ENCODE results near the gene COG4.
"Not testable (repeated sequence)": the region's sequence is repeated elsewhere in the genome, so short reads cannot be mapped to it uniquely, and the experiment has no call there.

COG4 gene

DNA sequence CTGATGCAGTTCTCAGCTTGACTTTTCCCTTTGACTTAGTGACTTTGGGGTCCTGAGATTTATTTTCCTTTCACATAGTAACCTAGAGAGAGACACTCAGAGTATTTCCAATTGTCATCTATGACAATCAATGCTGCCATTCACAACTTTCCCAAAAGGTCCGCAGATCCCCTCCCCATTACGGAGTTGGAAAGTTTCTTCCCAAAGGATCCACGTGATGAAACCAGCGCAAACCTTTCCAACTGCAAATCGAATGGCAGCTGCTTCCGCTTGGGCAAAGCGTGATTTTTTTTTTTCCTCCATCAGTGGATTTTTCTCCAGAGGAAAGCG lies 69.5 kb downstream of the COG4 start:
- DNase-seq, result peak; percentile 24

DNA sequence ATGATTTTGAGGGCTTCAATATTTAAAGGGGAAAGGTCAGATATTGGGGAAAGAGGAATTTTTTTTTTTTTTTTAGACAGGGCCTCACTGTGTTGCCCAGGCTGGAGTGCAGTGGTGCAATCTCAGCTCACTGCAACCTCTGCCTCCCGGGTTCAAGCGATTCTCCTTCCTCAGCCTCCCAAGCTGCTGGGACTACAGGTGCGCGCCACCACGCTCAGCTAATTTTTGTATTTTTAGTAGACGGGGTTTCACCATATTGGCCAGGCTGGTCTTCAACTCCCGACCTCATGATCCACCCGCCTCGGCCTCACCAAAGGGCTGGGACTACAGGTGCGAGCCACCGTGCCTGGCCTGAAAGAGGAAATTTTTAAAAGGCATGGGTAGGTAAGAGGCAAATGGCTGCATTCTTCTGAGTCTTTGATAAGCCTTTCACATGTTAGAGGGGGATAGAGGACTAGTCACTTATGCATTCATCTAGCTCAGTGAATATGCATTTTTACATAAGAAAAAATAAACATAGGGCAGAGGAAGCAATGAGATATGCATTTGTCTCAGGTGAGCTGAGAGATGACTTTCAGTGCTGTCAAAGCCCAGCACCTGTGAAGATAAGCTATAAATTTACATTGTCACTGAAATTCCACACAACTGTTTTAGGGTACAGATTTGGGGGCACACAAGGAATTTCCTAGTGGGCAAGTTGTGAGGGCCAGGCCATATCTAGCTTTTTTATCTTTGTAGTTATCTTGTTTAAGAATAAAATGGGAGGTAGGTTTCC lies 70.0 kb downstream of the COG4 start:
- no peak for DNase-seq

DNA sequence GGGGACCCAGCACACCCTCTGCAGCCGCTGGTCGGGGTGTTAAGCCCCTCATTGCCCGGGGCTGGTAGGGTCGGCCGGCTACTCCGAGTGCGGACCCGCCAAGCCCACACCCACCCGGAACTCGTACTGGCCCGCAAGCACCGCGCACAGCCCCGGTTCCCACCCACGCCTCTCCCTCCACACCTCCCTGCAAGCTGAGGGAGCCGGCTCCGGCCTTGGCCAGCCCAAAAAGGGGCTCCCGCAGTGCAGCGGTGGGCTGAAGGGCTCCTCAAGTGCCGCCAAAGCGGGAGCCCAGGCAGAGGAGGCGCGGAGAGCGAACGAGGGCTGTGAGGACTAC lies 72.4 kb downstream of the COG4 start:
- not testable (repeated sequence) for DNase-seq

DNA sequence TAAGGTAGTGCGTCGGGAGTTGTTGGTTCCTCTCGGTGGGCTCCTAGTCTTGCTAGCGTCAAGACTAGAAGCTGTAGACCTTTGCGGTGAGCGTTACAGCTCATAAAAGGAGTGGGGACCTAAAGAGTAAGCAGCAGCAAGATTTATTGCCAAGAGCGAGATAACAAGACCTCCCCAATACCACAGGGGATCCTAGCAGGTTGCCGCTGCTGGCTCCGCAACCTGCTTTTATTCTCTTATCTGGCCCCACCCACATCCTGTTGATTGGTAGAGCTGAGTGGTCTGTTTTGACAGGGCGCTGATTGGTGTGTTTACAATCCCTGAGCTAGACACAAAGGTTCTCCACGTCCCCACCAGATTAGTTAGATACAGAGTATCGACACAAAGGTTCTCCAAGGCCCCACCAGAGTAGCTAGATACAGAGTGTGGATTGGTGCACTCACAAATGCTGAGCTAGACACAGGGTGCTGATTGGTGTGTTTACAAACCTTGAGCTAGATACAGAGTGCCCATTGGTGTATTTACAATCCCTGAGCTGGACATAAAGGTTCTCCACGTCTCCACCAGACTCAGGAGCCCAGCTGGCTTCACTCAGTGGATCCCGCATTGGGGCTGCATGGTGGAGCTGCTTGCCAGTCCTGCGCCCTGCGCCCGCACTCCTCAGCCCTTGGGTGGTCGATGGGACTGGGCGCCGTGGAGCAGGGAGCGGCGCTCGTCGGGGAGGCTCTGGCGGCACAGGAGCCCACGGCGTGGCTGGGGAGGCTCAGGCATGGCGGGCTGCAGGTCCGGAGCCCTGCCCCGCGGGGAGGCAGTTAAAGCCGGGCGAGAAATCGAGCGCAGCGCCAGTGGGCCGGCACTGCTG lies 73.0 kb downstream of the COG4 start:
- not testable (repeated sequence) for DNase-seq

DNA sequence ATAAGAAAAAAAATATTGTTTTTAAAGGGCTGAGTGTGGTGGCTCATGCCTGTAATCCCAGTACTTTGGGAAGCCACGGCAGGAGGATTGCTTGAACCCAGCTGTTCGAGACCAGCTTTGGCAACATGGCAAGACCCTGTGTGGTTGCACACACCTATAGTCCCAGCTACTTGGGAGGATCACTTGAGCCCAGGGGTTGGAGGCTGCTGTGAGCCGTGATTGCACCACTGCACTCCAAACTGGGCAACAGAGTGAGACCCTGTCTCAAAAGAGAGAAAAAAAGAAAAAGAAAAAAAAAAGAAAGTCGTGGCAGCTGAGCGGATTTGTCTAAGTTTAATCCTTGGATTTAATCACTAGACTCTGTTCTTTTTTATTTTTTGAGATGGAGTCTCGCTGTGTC lies 75.3 kb downstream of the COG4 start:
- no peak for DNase-seq

DNA sequence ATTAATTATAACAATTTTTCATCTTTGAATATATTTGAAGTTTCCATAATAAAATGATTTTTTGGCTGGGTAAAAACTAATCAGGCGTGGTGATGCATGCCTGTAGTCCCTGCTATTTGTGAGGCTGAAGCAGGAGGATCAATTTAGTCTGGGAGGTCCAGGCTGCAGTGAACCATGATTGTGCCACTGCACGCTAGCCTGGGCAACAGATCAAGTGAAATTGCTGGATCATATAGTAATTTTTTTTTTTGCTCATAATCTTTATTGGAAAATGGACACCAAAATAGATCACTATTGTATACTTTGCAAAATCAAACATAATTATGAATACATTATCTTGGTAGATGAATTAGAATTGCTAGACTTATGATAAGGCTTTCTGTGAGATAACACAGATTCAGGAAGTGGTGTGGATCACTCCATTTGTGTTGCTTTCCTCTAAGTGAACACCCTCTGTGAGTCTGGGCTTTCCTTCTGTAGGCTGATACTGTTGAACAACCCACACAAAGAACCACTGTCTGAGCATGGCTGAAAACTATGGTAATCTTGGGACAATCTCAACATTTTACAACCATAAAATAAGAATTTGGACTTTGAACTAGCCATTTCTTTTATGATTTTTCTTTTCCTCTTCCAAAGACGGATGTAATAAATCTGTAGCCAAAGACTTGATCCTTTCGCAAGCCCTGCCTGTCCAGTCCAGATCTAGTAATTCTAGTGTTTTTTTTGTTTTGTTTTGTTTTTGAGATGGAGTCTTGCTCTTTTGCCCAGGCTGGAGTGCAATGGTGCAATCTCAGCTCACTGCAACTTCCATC lies 78.9 kb downstream of the COG4 start:
- no peak for DNase-seq

DNA sequence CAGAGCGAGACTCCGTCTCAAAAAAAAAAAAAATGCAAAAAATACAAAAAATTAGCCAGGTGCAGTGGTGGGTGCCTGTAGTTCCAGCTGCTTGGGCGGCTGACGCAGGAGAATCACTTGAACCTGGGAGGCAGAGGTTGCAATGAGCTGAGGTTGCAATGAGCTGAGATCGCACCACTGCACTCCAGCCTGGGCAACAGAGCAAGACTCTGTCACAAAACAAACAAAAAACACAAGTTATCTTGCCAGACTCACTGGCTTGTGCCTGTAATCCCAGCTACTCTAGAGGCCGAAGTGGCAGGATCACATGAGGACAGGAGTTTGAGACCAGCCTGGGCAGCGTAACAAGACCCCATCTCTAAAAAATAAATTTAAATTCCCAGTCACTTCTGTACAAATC lies 81.0 kb downstream of the COG4 start:
- DNase-seq, result no peak

DNA sequence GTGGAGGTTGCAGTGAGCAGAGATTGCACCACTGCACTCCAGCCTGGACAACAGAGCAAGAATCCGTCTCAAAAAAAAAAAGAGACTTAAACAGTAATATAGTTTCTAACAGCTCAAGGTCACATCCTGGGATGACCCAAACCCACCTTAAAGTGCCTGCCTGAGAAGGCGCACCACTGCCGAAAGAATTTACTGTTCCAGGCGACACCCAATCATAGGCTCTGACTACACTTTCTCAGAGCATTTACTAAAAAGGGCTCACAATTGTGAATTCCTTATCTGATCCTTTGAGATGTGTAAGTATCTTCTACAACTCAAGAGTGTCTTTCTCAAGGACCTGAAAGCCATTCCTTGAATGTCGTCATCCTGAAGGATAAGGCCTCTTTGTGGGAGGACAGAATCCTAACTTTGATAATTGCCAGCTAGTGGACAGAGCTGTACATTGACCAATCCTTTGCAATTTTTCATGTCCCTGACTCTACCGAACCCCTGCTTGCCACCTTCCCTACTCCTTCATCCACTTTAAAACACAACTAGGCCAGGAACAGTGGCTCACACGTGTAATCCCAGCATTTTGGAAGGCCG lies 81.9 kb downstream of the COG4 start:
- DNase-seq, result no peak

DNA sequence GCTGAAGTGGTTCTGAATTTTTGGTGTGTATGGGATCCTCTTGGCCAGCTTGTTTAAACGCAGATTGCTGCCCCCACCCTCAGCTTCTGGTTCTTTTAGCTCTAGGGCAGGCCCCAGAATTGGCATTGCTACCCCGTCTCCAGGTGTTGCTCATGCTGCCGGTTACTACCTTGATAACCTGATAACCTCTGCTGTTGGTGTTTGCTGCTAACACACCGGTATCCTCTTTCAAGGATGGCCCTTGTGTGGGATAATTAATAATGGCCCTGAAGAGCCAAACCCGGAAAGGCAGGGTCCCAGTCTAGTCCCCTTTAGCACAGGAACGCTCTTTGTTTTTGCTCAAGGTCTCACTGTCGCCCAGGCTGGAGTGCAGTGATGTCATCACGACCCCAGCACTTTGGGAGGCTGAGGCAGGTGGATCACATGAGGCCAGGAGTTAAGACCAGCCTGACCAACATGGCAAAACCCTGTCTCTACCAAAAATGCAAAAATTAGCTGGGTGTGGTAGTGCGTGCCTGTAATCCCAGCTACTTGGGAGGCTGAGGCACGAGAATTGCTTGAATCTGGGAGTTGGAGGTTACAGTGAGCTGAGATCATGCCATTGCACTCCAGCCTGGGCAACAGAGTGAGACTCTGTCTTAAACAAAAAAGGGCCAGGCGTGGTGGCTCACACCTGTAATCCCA lies 83.2 kb downstream of the COG4 start:
- no peak for DNase-seq

DNA sequence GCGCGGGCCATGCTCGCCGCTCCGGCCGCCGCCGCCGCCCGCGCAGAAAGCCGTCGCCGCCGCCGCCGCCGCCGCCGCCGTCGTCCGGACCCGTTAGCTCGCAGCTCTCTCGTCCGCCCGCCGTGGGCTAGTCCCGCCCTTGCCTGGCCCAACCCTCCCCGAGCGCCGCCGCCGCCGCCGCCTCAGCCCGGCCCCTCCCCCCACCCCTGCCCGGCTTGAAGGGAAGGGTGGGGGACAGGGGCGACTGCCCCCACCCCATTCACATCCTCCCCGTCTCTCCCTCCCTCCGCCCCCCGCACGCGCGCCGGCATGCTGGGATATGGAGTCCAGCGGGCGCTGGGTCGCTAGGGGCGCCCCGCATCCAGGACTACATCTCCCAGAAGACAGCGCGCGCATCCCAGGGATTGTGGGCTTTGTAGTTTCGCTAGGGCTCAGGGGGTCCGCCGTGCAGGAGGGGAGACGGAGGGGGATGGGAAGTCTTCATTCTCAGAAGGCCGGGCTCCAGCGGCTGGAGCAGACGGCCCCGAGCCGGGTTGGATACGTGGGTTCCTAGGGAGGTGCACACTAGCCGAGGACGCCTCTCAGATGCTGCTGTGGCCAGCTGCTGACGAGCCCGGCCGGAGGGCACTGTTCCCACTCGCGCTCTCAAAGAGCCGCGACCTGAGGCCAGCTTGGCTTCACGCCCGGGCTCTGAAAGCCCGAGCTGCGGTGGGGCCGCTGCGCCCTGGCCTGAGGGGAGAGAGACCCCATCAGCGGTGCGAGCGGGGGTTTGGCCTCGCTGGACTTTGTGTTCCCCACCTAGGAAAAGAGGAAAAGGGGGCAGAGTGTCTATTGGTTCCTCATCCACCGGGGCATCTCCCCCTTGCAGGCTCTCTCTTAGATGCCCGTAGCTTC lies 84.1 kb downstream of the COG4 start, which contains the start of gene ST3GAL2:
Gene ST3GAL2 (minus strand): TSS at position 132 of the 894 bp plus-strand sequence. CDS start 40,570 bp downstream, outside the sequence.
- DNase-seq, result peak; percentile 83

DNA sequence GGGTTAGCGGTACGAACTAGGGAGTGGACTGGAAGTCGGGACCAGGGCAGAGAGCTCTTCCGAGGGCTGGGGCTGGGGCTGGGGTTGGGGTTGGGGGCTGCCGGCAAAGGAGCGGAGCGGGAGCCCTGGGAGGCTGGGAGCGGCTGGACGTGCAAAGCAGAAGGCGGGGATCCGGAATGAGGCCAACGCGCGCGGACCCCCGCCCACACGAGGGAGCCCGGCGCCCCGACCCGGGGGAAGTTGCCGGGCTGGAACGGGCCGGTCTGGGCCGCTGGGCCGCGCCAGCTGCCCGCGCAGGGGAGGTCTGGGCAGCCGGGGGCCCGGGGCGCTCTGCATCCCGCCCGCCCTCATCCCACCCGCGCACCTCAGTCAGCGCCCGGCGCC lies 84.8 kb downstream of the COG4 start:
- DNase-seq, result no peak

DNA sequence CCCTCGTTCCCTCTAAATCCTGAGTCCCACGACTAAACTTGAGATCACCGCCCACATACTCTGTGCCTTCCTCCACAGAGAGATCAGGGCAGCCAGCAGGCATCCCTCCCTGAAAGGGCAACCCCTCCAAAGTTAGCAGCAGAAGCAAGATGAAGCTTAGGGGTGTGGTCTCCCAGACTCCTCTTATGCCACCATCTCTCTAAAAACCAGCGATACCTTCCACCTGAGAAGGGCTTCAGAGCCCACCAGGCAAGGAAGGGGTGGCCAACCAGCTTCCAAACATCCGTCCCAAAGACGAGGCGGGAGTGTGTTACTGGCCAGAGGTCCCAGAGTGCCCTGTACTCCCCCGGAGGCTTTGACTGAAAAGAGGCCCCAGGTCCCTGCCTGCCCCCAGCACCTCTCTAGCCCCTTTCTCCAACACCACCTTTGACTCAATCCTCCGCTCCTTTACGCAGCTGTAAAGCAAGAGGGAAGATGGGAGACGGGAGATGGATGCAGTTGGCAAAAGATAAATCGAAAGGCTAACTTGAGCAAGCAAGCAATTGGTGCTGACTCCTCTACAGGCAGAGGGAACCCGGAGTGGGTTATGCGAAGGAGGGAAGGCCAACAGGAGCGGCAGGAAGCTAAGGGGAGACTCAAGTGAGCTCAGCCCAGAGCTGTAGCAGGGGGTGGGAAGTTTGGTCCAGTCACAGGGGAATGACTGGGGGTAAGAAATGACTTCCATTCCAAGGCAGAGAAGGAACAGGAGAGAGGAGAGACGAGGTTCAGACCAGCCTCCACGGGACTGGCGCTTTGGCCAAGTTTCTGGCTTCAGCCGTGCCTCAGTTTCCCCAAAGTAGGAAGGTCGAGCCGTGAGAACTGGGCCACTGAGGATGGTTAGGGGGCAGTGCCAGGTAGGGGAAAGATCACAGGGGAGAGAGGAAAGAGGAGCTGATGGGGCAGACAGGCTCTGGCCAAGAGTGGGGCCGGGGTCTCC lies 85.5 kb downstream of the COG4 start:
- no peak for DNase-seq

DNA sequence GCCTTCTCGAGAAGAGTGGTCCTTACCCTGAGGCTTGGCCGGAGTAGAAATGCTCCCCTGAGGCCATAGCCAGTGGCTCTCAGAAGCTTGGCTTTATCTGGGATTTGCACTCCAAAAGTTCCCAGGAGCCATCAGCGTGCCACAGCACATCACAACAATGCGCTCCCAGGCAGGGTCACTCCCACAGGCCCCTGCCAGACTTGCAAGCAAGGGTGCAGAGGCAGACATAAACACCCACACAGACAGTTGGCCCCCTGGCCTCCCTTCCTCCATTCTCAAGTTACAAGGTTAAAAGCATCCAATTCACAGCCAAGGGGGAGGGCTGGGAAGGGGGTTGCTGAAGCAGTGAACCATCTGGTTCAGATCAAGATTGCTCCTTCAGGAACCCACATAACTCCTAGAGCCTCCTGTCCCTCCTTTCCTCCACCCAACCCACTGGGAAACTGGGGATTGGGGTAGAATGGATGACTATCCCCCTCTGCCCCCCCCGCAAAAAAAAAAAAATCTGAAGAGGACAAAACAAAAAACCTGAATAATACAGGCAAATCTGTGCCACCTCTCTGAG lies 86.3 kb downstream of the COG4 start:
- DNase-seq, result peak; percentile 13

DNA sequence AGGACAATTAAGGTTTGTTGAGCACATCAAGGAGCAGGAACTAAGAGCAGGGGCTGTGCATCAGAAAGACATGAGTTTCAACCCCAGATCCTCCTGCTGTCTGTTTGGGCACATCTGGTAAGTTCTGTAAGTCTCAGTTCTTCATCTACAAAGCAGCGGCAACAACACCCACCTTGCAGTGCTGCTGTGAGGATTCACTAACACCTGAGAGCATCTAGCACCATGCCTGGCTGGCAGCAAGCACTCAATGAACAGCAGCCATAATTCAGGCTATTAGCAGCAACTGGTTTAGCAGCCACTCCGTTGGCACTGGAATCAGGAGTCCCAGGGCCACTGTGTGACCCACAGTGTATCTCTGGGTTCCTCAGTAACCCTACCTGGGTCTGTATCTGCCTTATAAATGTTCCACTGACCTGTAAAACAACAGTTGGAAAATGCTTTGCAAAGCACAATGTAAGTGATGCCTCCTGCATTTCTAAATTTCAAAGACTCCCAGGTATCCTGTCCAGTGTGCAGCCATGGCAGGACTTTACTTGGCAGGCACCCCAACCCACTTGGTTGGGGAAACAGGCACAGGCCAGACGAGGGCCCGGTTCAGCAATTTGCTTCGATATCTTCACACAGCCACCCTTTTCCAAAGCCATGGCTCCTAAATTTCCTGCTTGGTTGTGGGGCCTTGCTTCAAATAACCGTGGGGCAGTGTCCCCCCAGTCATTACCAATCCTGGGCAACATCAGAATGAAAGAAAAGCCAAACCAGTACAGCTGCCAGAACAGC lies 88.7 kb downstream of the COG4 start:
- DNase-seq, result no peak

DNA sequence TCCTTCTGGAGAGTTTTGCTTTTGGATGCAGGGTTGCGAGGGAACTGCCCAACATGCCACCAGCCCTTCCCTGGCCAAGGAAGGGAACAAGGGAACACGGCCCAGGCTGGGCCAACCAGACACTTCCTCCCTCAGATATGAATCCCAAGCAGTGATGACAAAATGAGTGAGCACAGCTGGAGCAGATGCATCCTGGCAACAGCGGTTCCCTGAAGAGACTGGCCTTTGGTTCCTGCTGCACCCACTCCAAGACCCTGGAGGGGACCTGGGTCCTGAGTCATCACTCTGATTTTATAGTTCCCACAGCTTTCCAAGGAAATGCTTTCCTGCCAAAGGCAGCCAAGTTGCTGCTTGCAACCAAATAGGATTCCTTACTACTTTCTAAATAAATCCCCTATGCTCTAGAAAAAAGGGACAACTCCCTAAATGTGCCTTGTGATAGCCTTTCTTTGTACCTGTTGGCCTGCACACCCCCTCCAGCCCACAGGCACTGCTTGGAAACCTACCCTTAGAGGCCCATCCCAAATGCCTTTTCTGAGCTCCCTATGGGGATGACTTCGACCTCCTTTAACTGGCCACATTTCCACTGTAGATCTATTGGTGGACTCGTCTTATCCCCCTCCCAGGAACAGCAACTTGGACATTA lies 89.8 kb downstream of the COG4 start:
- no peak for DNase-seq

DNA sequence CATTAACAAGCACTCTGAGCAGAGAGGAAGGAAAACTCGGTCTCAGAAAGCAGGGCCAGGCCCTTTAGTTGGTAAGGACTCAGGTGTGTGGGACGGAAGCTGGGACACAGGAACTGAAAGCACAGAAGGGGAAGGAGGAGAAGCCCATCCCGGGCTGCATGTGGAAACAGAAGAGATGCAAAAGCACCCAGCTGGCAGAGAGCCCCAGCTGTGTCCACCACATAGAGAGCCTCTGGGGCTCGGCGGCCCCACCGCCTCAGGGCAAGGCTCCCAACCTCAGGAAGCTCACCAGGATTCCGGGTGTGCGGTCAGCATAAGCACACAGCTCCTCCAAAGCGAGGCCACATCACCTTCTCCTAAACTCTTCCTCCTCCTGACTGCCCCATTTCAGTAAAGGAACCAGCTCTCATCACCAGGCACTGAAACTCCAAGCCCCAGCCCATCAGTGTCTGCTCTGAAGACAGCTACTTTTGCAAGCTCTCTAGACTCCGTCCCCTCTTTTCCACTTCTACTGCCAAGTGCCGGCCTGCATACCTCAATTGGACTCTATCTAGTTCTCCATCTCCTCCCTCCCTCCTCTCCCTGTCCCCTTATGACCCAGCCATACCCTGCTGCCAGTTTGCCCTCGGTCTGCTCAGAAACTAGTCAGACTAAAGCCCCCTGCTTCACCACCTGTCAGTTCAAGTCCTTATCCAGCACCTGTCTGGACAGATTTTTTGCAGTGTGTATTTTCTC lies 90.5 kb downstream of the COG4 start:
- no peak for DNase-seq

DNA sequence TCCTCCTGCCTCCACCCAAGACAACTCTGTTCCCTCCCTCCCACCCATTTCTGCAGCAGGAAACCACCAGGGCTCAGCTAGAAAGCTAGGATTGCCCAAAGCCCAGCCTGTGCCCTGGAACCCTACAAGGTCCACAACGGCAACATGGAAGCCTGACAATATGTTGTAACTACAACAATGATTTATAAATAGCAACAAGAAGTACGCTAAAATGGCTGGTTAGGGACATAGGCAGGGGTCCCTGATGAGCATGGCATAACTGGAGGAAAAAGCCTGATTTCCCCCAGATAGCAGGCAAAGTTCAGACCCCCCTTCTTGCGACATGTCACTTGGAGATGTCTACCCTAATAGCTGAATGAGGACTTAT lies 91.0 kb downstream of the COG4 start:
- no peak for DNase-seq
